HCT116 (cell line): ENCODE measurements around the gene ATP6V0D1.

Experiments
- EZH2phosphoT487 ChIP-seq: fragments of 200-600 bp; IDR thresholded peaks from 2 replicates; pipeline ENCODE4 v1.6.1; 2018; ENCODE audit warnings: antibody characterized with exemption, borderline replicate concordance
- POLR2A ChIP-seq: IDR thresholded peaks from 2 replicates; pipeline ENCODE4 v1.7.0; 2011; ENCODE audit warnings: borderline replicate concordance; ENCODE audit not compliant: insufficient read depth, insufficient read length; ENCODE audit errors: extremely low read depth
- POLR2AphosphoS5 ChIP-seq: IDR thresholded peaks from 2 replicates; pipeline ENCODE4 v1.6.1; 2011; ENCODE audit warnings: mild to moderate bottlenecking, low read depth, low read length, moderate library complexity
- TCF7L2 ChIP-seq: IDR thresholded peaks from 2 replicates; pipeline ENCODE4 v1.7.0; 2011; ENCODE audit warnings: borderline replicate concordance, inconsistent platforms; ENCODE audit not compliant: insufficient read depth, insufficient read length; ENCODE audit errors: extremely low read depth

GRCh38 chr16:67445441-67445912, 35.5 kb downstream of the ATP6V0D1 start:
- no peak for TF ChIP-seq POLR2A
- TF ChIP-seq POLR2AphosphoS5 = no peak
- no peak for TF ChIP-seq EZH2phosphoT487
- TF ChIP-seq TCF7L2 = no peak
